Peyer's patch (tissue), 4 donors: ENCODE results near the gene BRCA1. TPM values are rescaled to one million over a fixed set of nuclear protein-coding genes. Genes with fewer than 3 reads are reported as not detected.
"Not testable (repeated sequence)": the region's sequence is repeated elsewhere in the genome, so short reads cannot be mapped to it uniquely, and the experiment has no call there.

Source experiments
- DNase-seq, 3 donors: peaks; one replicate each; pipeline ENCODE4 v3.0.0-alpha.2; 2017 to 2019
- H3K27ac ChIP-seq, 4 donors: fragments of 200-600 bp; sonication (generic); one replicate each; pipeline ENCODE4 v1.5.1; 2016 to 2019
- H3K27me3 ChIP-seq, 2 donors: fragments of 200-600 bp; sonication (generic); one replicate each; pipeline ENCODE4 v1.5.1; 2019
- H3K36me3 ChIP-seq, 3 donors: fragments of 200-600 bp; sonication (generic); one replicate each; pipeline ENCODE4 v1.5.1; 2016 to 2019
- H3K4me1 ChIP-seq, 4 donors: fragments of 200-600 bp; sonication (generic); one replicate each; pipeline ENCODE4 v1.5.1; 2016 to 2019
- H3K4me3 ChIP-seq, 4 donors: fragments of 200-600 bp; sonication (generic); 1 replicate in 3 of 4; 2 replicates in 1 of 4; pipeline ENCODE4 v1.5.1; 2016 to 2019; ENCODE audit warnings: mild to moderate bottlenecking in 1 of 4
- H3K9me3 ChIP-seq, 4 donors: fragments of 200-600 bp; sonication (generic); one replicate each; pipeline ENCODE4 v1.5.1; 2016 to 2019; ENCODE audit warnings: mild to moderate bottlenecking in 1 of 4
- CTCF ChIP-seq, 6 experiments: fragments of 450-650 bp in 4 of 6; fragments of 200-600 bp in 2 of 6; sonication (generic) in 1 of 6; IDR thresholded peaks; one replicate each; pipeline ENCODE4 v1.5.1; 2017 to 2019; ENCODE audit warnings: antibody characterized with exemption in 6 of 6, mild to moderate bottlenecking in 3 of 6, moderate library complexity in 1 of 6
- POLR2A ChIP-seq, 2 donors: fragments of 450-650 bp; IDR thresholded peaks; one replicate each; pipeline ENCODE4 v1.5.1; 2017; ENCODE audit warnings: antibody characterized with exemption in 2 of 2, mild to moderate bottlenecking in 2 of 2, moderate library complexity in 2 of 2
- total RNA-seq, 4 donors: library from RNA; depleted of rRNA; stranded (reverse); fragments of >200 nt; gene quantifications; one replicate each; pipeline ENCODE4 v1.1.0, GENCODE V29; 2016

The BRCA1 gene
- total RNA-seq, 4 donors from 2014 or later: 9.0 to 38.0 (median 14.2) TPM

GRCh38 chr17:43146649-43147048 is 21.5 kb upstream of the BRCA1 start:
- no peak overlapping the region for H3K27ac ChIP-seq
- no peak overlapping the region for H3K4me3 ChIP-seq
- no peaks in the 10 kb centered on the region for H3K9me3 ChIP-seq
- no peak for DNase-seq
- TF ChIP-seq POLR2A (IDR thresholded peaks at IDR 0.05): no peak
- no peak for TF ChIP-seq CTCF (IDR thresholded peaks at IDR 0.05)
- no peaks in the 10 kb centered on the region for H3K27me3 ChIP-seq
- no peaks in the 10 kb centered on the region for H3K4me1 ChIP-seq
- peaks cover 0 to 8% (median 0%) of the 10 kb centered on the region in 3 donors for H3K36me3 ChIP-seq

GRCh38 chr17:43143201-43143600 is 18.0 kb upstream of the BRCA1 start:
- Histone ChIP-seq H3K27ac (no peak overlapping the region), H3K27me3 (no peaks in the 10 kb centered on the region), H3K9me3 (no peaks in the 10 kb centered on the region), H3K4me3 (no peak overlapping the region), H3K4me1 (no peaks in the 10 kb centered on the region), H3K36me3 (peaks cover 0 to 8% (median 0%) of the 10 kb centered on the region in 3 donors)
- TF ChIP-seq POLR2A (IDR thresholded peaks at IDR 0.05) (no peak), CTCF (IDR thresholded peaks at IDR 0.05) (no peak)
- no peak for DNase-seq

GRCh38 chr17:43142153-43142552 is 17.0 kb upstream of the BRCA1 start:
- TF ChIP-seq POLR2A (IDR thresholded peaks at IDR 0.05) (no peak), CTCF (IDR thresholded peaks at IDR 0.05) (no peak)
- Histone ChIP-seq H3K4me3 (no peak overlapping the region), H3K36me3 (peaks cover 0 to 8% (median 0%) of the 10 kb centered on the region in 3 donors)

GRCh38 chr17:43140396-43141332 is 15.5 kb upstream of the BRCA1 start:
- Histone ChIP-seq H3K27me3 (no peaks in the 10 kb centered on the region), H3K36me3 (peaks cover 0 to 8% (median 0%) of the 10 kb centered on the region in 3 donors), H3K4me3 (no peak overlapping the region), H3K4me1 (no peaks in the 10 kb centered on the region), H3K9me3 (no peaks in the 10 kb centered on the region), H3K27ac (no peak overlapping the region)
- TF ChIP-seq CTCF (IDR thresholded peaks at IDR 0.05) (no peak), POLR2A (IDR thresholded peaks at IDR 0.05) (no peak)
- no peak for DNase-seq

More at GRCh38 chr17:43142153-43142552, 17.0 kb upstream of the BRCA1 start:
- Histone ChIP-seq H3K27me3 (no peaks in the 10 kb centered on the region), H3K9me3 (no peaks in the 10 kb centered on the region), H3K4me1 (no peaks in the 10 kb centered on the region), H3K27ac (no peak overlapping the region)
- no peak for DNase-seq

GRCh38 chr17:43138531-43138930 is 13.4 kb upstream of the BRCA1 start:
- H3K9me3 ChIP-seq, H3K27me3 ChIP-seq, H3K4me1 ChIP-seq, H3K27ac ChIP-seq, H3K4me3 ChIP-seq, DNase-seq: not testable (repeated sequence)
- peaks cover 0 to 23% (median 0%) of the 10 kb centered on the region in 3 donors for H3K36me3 ChIP-seq

GRCh38 chr17:43136574-43136973 is 11.4 kb upstream of the BRCA1 start:
- H3K27me3 ChIP-seq, H3K4me1 ChIP-seq, H3K4me3 ChIP-seq, H3K9me3 ChIP-seq, DNase-seq, H3K27ac ChIP-seq: not testable (repeated sequence)
- peaks cover 0 to 33% (median 0%) of the 10 kb centered on the region in 3 donors for H3K36me3 ChIP-seq
